ENCODE data around the gene POLR2E. TPM values are rescaled to one million over a fixed set of nuclear protein-coding genes. Genes with fewer than 3 reads are reported as not detected.

The POLR2E gene
- total and polyA plus RNA-seq, 2 of the 13 experiments (the other 11 are each of a cell fraction or from before 2014, with no cell fraction given): 140 to 272 TPM

DNA sequence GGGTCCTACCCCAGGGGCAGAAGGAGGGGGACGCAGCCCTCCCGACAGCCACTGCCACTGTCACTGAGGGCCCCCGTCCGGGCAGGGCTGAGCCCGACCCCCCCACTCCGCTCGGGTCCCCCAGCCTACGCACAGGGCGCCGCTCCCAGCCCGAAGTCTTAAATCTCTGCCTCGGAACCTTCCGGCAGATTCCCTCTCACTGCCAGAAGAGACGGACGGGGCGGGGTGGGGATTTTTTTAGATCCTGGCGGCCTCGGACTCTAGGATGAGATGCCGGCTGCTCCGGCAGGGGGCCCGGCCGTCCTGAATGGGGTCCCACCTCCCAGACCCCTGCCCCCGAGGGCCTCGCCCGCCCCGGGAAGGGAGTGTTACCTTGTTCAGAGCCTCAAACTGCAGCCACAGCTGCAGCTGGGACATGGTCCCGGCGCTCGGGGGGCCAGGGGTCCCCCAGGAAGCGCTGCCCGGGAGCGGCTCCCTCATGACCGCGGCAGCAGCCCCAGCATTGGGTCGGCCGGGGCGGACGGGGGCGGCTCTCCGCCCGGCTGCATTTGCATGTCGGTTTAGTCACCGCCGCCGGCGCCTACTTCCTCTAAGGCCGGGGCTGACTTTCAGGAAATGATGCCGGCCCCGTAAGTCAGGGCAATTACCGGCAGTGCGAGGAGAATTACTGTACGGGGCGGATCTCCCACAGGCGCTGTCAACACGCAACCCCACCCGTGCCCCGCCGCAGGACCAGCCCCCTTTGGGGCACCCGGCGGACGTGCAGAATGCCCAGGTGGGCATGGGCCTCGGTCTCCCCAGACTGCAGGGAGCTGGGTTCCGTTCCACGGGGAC is 36.8 kb upstream of the POLR2E start:
- no peak overlapping the region for H3K4me3 ChIP-seq (replicated peaks in 1 of 3; ENCODE audit: insufficient read depth in 1 of 3, low read depth in 2 of 3, low read length in 3 of 3)
- WGBS (ENCODE audit: low lambda C conversion rate): 98% methylated on average over 16 of the region's 64 CpGs
- ChIA-PET POLR2A (no interaction called here), CTCF (ENCODE audit: low intra/inter-chr PET ratio, low total read pairs) (no interaction called here)
- no TSS peak for BruUV-seq (replicated peaks)
- H4K20me1 ChIP-seq (ENCODE audit: insufficient read depth, low read length): no peaks in the 10 kb centered on the region
- no peak overlapping the region for H3K27ac ChIP-seq (ENCODE audit: extremely low read length, insufficient read depth, low read length)
- H2AFZ ChIP-seq (ENCODE audit: low read length): no peak overlapping the region
- no peaks in the 10 kb centered on the region for H3K27me3 ChIP-seq (ENCODE audit: control insufficient read depth in 1 of 2, insufficient read depth in 2 of 2, low read length in 2 of 2)
- in situ Hi-C loops (cut with HindIII; ENCODE audit: extremely low pct_ligation_motif_present, low pct_unique_long_range_greater_than_20kb) (no loop called here), intact Hi-C loops (cut with micrococcal nuclease; ENCODE audit: unreplicated experiment) (no loop called here)
- TF ChIP-seq JUNB (CRISPR knock-in tag; IDR thresholded peaks at IDR 0.05; ENCODE audit: borderline replicate concordance) (no peak), AGO2 (optimal IDR thresholded peaks at IDR 0.05; ENCODE audit: low read depth, low read length) (peak; percentile 15)
- peaks cover 16% of the 10 kb centered on the region; the same call in 1 of the 2 replicates for H3K4me1 ChIP-seq (ENCODE audit: insufficient read depth, low read length)
- peaks cover 2% of the 10 kb centered on the region for H3K79me2 ChIP-seq (ENCODE audit: insufficient read depth, low read length)
- DNase-seq (ENCODE audit: low spot score) (no peak), FAIRE-seq (no peak), ATAC-seq (no peak)
- no peak overlapping the region for H3K4me2 ChIP-seq (ENCODE audit: low read depth, low read length)
- no peaks in the 10 kb centered on the region for H3K9me3 ChIP-seq (ENCODE audit: low read length)
- H3K36me3 ChIP-seq (replicated peaks in 1 of 2; ENCODE audit: control insufficient read depth in 1 of 2, insufficient read depth in 2 of 2, low read length in 2 of 2): peaks cover 3 to 9% of the 10 kb centered on the region in 2 experiments; a peak in 4 of 5 replicates
- H3K9ac ChIP-seq (ENCODE audit: insufficient read depth, low read depth, low read length): no peak overlapping the region

DNA sequence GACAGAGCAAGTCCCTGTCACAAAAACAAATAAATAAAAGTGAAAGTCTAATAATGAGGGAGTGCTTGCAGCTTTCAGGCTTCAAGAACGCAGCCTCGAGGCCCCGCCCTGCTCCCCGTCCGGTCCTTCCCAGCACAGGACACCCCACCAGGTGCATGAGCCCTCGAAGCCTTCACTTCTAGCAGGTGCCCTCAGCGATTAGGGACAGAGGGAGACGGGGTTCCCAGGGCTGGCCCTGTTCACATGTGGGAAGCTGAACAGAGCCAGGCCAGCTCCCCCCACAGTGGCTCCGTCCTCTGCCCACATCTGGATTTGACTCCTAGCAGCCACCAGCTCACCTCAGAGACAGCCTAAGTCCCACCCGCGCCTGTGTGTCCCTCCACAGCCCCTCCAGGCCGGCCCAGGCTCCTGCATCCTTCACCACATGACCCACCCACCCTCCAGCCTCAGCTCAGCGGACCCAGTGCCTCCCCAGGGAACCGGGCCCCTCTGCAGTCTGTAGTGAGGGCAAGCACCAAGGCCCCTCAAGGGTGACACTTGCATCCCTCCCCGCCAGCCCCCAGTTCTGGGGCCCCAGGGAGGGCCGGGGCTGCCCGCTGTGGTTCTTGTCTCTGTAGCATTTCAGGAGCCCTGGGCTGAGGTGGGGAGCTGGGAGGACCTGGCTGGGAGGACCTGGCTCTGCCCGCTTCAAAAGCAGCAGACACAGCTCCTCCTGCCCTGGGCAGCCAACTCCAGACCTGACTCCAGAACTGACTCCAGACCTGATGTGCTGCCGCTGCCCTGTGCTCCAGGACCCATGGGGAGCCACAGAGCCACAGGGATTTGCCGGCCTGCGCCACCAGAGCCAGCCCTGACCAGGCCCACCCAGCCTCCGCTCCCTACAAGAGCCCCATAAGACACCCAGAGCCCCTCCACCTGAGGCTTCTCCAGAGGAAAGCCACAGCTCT is 35.9 kb upstream of the POLR2E start:
- H3K4me1 ChIP-seq (ENCODE audit: insufficient read depth, low read length): peaks cover 7% of the 10 kb centered on the region; the same call in 1 of the 2 replicates
- ChIA-PET CTCF (ENCODE audit: low intra/inter-chr PET ratio, low total read pairs) (no interaction called here), POLR2A (no interaction called here)
- no peak for FAIRE-seq
- no peaks in the 10 kb centered on the region for H3K9me3 ChIP-seq (ENCODE audit: low read length)
- in situ Hi-C loops (cut with HindIII; ENCODE audit: extremely low pct_ligation_motif_present, low pct_unique_long_range_greater_than_20kb) (no loop called here), intact Hi-C loops (cut with micrococcal nuclease; ENCODE audit: unreplicated experiment) (no loop called here)
- H3K9ac ChIP-seq (ENCODE audit: insufficient read depth, low read depth, low read length): no peak overlapping the region
- H2AFZ ChIP-seq (ENCODE audit: low read length): no peak overlapping the region
- peaks cover 4 to 14% of the 10 kb centered on the region in 2 experiments; a peak in 4 of 5 replicates for H3K36me3 ChIP-seq (replicated peaks in 1 of 2; ENCODE audit: control insufficient read depth in 1 of 2, insufficient read depth in 2 of 2, low read length in 2 of 2)
- no peaks in the 10 kb centered on the region for H3K27me3 ChIP-seq (ENCODE audit: control insufficient read depth in 1 of 2, insufficient read depth in 2 of 2, low read length in 2 of 2)
- no peak for TF ChIP-seq ZNF335 (CRISPR knock-in tag; IDR thresholded peaks at IDR 0.05)
- TF ChIP-seq AGO2 (optimal IDR thresholded peaks at IDR 0.05; ENCODE audit: low read depth, low read length): peak; percentile 55
- no peak overlapping the region for H3K4me2 ChIP-seq (ENCODE audit: low read depth, low read length)
- peaks cover 2% of the 10 kb centered on the region for H3K79me2 ChIP-seq (ENCODE audit: insufficient read depth, low read length)
- H4K20me1 ChIP-seq (ENCODE audit: insufficient read depth, low read length): no peaks in the 10 kb centered on the region
- 100% methylated on average over 8 of the region's 22 CpGs for WGBS (ENCODE audit: low lambda C conversion rate)
- no peak overlapping the region for H3K4me3 ChIP-seq (replicated peaks in 1 of 3; ENCODE audit: insufficient read depth in 1 of 3, low read depth in 2 of 3, low read length in 3 of 3)
- no peak for DNase-seq (ENCODE audit: low spot score)
- no peak for ATAC-seq
- no TSS peak for BruUV-seq (replicated peaks)
- no peak overlapping the region for H3K27ac ChIP-seq (ENCODE audit: extremely low read length, insufficient read depth, low read length)
